Dedifferentiated amniotic fluid mesenchymal stem cell (primary cell): ENCODE results near the gene C10orf105.

Source experiments
- DNase-seq: peaks from one replicate; pipeline ENCODE4 v3.0.0-alpha.2; 2016; ENCODE audit errors: extremely low spot score

Gene C10orf105

GRCh38 chr10:71677261-71677660, 42.3 kb downstream of the C10orf105 start:
- DNase-seq: no peak

- no peak for DNase-seq
Observed at GRCh38 chr10:71675295-71675970, 44.1 kb downstream of the C10orf105 start.

GRCh38 chr10:71671994-71672946, 47.3 kb downstream of the C10orf105 start:
- DNase-seq: no peak

DNA sequence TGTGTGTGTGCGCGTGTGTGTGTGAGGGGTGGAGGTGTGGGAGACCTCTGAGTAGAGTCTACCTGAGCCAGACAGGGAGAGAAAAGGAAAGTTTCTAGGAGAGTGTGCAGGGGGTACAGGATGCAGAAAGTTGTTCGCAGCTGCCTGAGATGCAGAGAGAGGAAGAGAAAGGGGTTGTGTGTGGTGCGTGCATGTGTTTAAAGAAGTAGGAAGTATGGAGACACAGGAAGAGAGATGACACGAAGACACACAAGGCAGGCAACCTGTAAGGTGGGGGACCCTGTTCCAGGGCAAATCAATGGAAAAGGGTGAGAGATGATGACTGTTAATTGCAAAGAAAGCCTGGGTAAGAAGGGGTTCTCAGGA, 52.2 kb downstream of the C10orf105 start:
- DNase-seq: no peak

- DNase-seq: no peak
Observed at GRCh38 chr10:71666639-71667386, 52.8 kb downstream of the C10orf105 start.

GRCh38 chr10:71665456-71665855, 54.1 kb downstream of the C10orf105 start:
- no peak for DNase-seq

DNA sequence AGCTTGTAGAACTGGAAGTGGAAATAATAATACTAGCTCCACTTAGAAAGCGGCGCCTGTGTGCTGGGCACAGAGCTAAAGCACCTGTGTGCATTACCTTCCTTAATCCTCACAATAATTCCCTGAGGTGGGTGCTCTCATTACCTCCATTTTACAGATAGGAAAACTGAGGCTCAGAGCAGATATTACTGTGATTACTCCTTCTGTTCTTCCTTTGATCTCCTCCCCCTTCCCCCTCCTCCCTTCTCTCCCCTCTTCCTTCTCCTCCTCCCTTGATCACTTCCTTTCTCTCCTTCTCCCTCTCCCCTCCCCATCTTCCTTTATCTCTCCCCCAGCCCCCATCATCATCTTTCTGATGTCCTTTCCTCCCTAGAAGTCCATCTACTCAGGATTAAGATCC, 55.0 kb downstream of the C10orf105 start:
- DNase-seq: no peak

GRCh38 chr10:71663311-71663710, 56.3 kb downstream of the C10orf105 start:
- no peak for DNase-seq

- no peak for DNase-seq
Observed at GRCh38 chr10:71661779-71662336, 57.7 kb downstream of the C10orf105 start.
